ENCODE measurements around the gene GID8.

DNA sequence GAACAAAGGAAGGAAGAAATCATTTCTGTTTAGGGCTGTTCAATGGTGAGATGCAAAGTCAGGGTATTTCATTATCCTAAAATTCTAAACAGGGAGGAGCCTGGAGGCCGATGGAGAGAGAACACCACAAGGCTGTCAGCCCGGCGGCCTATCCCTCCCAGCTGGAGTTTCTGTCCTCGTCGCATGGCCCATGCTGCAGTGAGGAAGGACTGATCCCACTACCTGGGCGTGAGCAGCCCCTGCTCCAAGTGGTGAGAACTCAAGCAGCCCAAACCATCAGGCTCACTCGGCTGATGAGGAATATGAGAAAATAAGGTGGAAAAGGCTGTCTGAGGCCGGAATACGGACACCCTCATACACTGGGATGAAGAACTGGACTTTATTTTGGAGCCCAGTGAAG is 42.4 kb upstream of the GID8 start:
- TF ChIP-seq EZH2 (IDR thresholded peaks at IDR 0.05; ENCODE audit: insufficient read depth, poor library complexity, severe bottlenecking) = no peak
- TF ChIP-seq EZH2phosphoT487 (IDR thresholded peaks at IDR 0.05; ENCODE audit: insufficient read depth, low read depth) = no peak

Data from GM23248 (cell line).